Thyroid gland (tissue), 4 donors: ENCODE results near the gene FGF18.

ENCODE experiments used
- POLR2A ChIP-seq, 2 donors: fragments of 450-650 bp; IDR thresholded peaks; one replicate each; pipeline ENCODE4 v1.6.1; 2017; ENCODE audit warnings: antibody characterized with exemption in 2 of 2, mild to moderate bottlenecking in 2 of 2, moderate library complexity in 1 of 2
- TF ChIP-seq, protein P1 (sequence below), 6 experiments: fragments of 200-600 bp in 3 of 6; fragments of 450-650 bp in 3 of 6; sonication (generic) in 3 of 6; IDR thresholded peaks; one replicate each; pipeline ENCODE4 v1.5.1; 2016 to 2019; ENCODE audit warnings: antibody characterized with exemption in 6 of 6, mild to moderate bottlenecking in 2 of 6, inconsistent platforms in 1 of 6, moderate library complexity in 1 of 6

DNA sequence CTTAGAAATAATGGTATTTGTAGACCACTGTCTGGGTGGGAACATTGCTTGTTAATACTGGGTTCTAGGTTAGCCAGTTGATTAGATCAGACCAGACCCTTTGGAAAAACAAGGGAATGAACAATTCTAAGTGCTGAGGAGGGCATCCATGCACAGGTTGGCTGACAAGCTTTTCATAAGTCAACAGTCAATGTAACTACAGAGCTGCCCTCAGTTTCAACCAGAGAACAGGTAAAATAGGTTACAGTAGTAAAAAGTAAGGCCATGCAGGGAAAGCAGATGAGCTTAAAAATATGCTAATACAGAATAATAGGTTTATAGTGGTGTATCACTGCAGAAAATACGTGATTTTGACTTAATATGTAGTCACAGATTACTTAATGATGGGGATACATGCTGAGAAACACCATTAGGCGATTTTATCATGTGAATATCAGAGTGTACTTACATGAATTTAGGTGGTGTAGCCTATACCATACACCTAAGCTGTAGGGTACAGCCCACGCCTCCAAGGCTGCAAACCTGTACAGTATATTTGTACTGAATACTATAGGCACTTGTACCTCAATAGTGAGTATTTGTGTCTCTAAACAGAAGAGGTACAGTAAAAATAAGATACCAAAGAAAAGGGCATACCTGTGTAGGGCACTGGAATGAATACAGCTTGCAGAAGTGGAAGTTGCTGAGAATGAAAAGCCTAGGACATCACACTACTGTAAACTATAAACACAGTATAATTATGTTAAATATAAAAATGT, 6.1 kb upstream of the FGF18 start:
- no peak for TF ChIP-seq POLR2A (IDR thresholded peaks at IDR 0.05)
- TF ChIP-seq, protein P1, sequence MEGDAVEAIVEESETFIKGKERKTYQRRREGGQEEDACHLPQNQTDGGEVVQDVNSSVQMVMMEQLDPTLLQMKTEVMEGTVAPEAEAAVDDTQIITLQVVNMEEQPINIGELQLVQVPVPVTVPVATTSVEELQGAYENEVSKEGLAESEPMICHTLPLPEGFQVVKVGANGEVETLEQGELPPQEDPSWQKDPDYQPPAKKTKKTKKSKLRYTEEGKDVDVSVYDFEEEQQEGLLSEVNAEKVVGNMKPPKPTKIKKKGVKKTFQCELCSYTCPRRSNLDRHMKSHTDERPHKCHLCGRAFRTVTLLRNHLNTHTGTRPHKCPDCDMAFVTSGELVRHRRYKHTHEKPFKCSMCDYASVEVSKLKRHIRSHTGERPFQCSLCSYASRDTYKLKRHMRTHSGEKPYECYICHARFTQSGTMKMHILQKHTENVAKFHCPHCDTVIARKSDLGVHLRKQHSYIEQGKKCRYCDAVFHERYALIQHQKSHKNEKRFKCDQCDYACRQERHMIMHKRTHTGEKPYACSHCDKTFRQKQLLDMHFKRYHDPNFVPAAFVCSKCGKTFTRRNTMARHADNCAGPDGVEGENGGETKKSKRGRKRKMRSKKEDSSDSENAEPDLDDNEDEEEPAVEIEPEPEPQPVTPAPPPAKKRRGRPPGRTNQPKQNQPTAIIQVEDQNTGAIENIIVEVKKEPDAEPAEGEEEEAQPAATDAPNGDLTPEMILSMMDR (IDR thresholded peaks at IDR 0.05), result no peak
